IMR-90 (cell line): ENCODE results near the gene ENPP3. TPM values are rescaled to one million over a fixed set of nuclear protein-coding genes. Genes with fewer than 3 reads are reported as not detected.

ENCODE experiments used
- ATAC-seq: fragments of 200-7000 bp; cut with Tn5 transposase; 2 replicates; pipeline ENCODE4 v1.9.1; 2020; ENCODE audit warnings: low read depth, mild to moderate bottlenecking, moderate library complexity
- BruUV-seq: library from RNA; stranded (reverse); fragments of 400-500 nt; replicated peaks from 2 replicates; lab custom pipeline; 2021; lab: Mats Ljungman, UMichigan
- CTCF ChIA-PET: fragments of 300-600 bp; formaldehyde crosslinking; extraction: SDS; loops from one replicate; lab custom pipeline; 2021; ENCODE audit warnings: antibody characterized with exemption; lab: Yijun Ruan, JAX
- POLR2A ChIA-PET: fragments of 300-600 bp; sonication (Branson Sonifier 250); formaldehyde crosslinking; loops from one replicate; lab custom pipeline; 2022; ENCODE audit warnings: antibody characterized with exemption; ENCODE audit not compliant: unreplicated experiment; lab: Charles Lee
- DNase-seq: peaks from one replicate; pipeline ENCODE4 v3.0.0; 2013
- H2AFZ ChIP-seq: replicated peaks from 2 replicates; pipeline ENCODE3; 2013; ENCODE audit warnings: low read length, mild to moderate bottlenecking; ENCODE audit not compliant: poor library complexity
- H2AK5ac ChIP-seq: 2 replicates; pipeline ENCODE4 v1.6.1; 2013; ENCODE audit warnings: low read depth, low read length, inconsistent platforms
- H2AK9ac ChIP-seq: replicated peaks from 2 replicates; pipeline ENCODE3; 2013; ENCODE audit warnings: mild to moderate bottlenecking, low read depth, low read length, moderate library complexity; ENCODE audit not compliant: poor library complexity
- H2BK120ac ChIP-seq: 2 replicates; pipeline ENCODE4 v1.6.1; 2013; ENCODE audit warnings: low read depth, low read length, inconsistent platforms
- H2BK15ac ChIP-seq: 3 replicates; pipeline ENCODE4 v1.6.1; 2013; ENCODE audit warnings: low read depth, low read length, inconsistent platforms
- H2BK20ac ChIP-seq: 2 replicates; pipeline ENCODE4 v1.6.1; 2013; ENCODE audit warnings: low read depth, mild to moderate bottlenecking, inconsistent platforms, low read length, moderate library complexity
- H2BK5ac ChIP-seq: 2 replicates; pipeline ENCODE4 v1.6.1; 2013; ENCODE audit warnings: mild to moderate bottlenecking, low read depth, low read length, inconsistent platforms; ENCODE audit not compliant: poor library complexity, severe bottlenecking
- H3K14ac ChIP-seq: replicated peaks from 2 replicates; pipeline ENCODE4 v1.6.1; 2013; ENCODE audit warnings: low read depth, low read length, inconsistent platforms
- H3K18ac ChIP-seq: 2 replicates; pipeline ENCODE4 v1.6.1; 2013; ENCODE audit warnings: low read depth, low read length, control low read depth
- H3K23ac ChIP-seq: 2 replicates; pipeline ENCODE4 v1.6.1; 2013; ENCODE audit warnings: low read depth, low read length, inconsistent platforms
- H3K27ac ChIP-seq: 2 replicates; pipeline ENCODE4 v1.5.1; 2013; ENCODE audit warnings: mild to moderate bottlenecking, control low read depth, low read length; ENCODE audit not compliant: insufficient read depth
- H3K27me3 ChIP-seq: 2 replicates; pipeline ENCODE4 v1.6.1; 2013; ENCODE audit warnings: low read length; ENCODE audit not compliant: control insufficient read depth, insufficient read depth
- H3K36me3 ChIP-seq: 2 replicates; pipeline ENCODE4 v1.6.1; 2013; ENCODE audit warnings: low read length, mixed read lengths; ENCODE audit not compliant: control insufficient read depth, insufficient read depth
- H3K4ac ChIP-seq: 2 replicates; pipeline ENCODE4 v1.6.1; 2013; ENCODE audit warnings: low read depth, low read length, inconsistent platforms
- H3K4me1 ChIP-seq: 2 replicates; pipeline ENCODE4 v1.6.1; 2013; ENCODE audit warnings: low read length, mixed read lengths; ENCODE audit not compliant: control insufficient read depth, insufficient read depth
- H3K4me2 ChIP-seq: 2 replicates; pipeline ENCODE4 v1.6.1; 2013; ENCODE audit warnings: low read depth, mild to moderate bottlenecking, control low read depth, low read length, moderate library complexity
- H3K4me3 ChIP-seq: 2 replicates; pipeline ENCODE4 v1.5.1; 2013; ENCODE audit warnings: low read depth, mild to moderate bottlenecking, control low read depth, low read length, moderate library complexity; ENCODE audit not compliant: insufficient read depth
- H3K56ac ChIP-seq: 2 replicates; pipeline ENCODE4 v1.6.1; 2013; ENCODE audit warnings: low read length, inconsistent platforms; ENCODE audit not compliant: insufficient read depth; ENCODE audit errors: extremely low read depth
- H3K79me1 ChIP-seq, 2 experiments: 2 replicates each; pipeline ENCODE4 v1.6.1; 2013; ENCODE audit warnings: low read length in 2 of 2, inconsistent platforms in 1 of 2, low read depth in 1 of 2
- H3K9ac ChIP-seq: 2 replicates; pipeline ENCODE4 v1.6.1; 2013; ENCODE audit warnings: low read depth, low read length, control low read depth
- H3K9me1 ChIP-seq: 2 replicates; pipeline ENCODE4 v1.6.1; 2013; ENCODE audit warnings: low read length, inconsistent platforms; ENCODE audit not compliant: insufficient read depth
- H3K9me3 ChIP-seq: 2 replicates; pipeline ENCODE4 v1.6.1; 2013; ENCODE audit warnings: low read length; ENCODE audit not compliant: control insufficient read depth, insufficient read depth
- H4K20me1 ChIP-seq: 2 replicates; pipeline ENCODE4 v1.6.1; 2013; ENCODE audit warnings: low read length, inconsistent platforms; ENCODE audit not compliant: insufficient read depth
- H4K5ac ChIP-seq: 2 replicates; pipeline ENCODE4 v1.6.1; 2013; ENCODE audit warnings: mild to moderate bottlenecking, low read depth, low read length, control low read depth
- H4K8ac ChIP-seq, 2 experiments: 2 replicates each; pipeline ENCODE4 v1.6.1; 2013; ENCODE audit warnings: low read depth in 2 of 2, low read length in 2 of 2, control low read depth in 1 of 2, inconsistent platforms in 1 of 2
- H4K91ac ChIP-seq: 2 replicates; pipeline ENCODE4 v1.6.1; 2013; ENCODE audit warnings: low read depth, low read length, inconsistent platforms; ENCODE audit not compliant: insufficient read depth
- BHLHE40 ChIP-seq: fragments of 150-350 bp; IDR thresholded peaks from 2 replicates; pipeline ENCODE4 v1.6.1; 2016; ENCODE audit warnings: mild to moderate bottlenecking, low read depth, low read length
- CEBPB ChIP-seq: IDR thresholded peaks from 2 replicates; pipeline ENCODE4 v1.6.1; 2012; ENCODE audit warnings: low read depth, low read length, improper control_type of control experiment
- CHD1 ChIP-seq: IDR thresholded peaks from 2 replicates; pipeline ENCODE4 v1.6.1; 2012; ENCODE audit warnings: low read depth, low read length, improper control_type of control experiment
- CTCF ChIP-seq: conservative IDR thresholded peaks from 2 replicates; pipeline ENCODE4 v1.5.1; 2012; ENCODE audit warnings: mild to moderate bottlenecking, low read depth, low read length, improper control_type of control experiment
- ELK1 ChIP-seq: fragments of 150-350 bp; IDR thresholded peaks from 2 replicates; pipeline ENCODE4 v1.6.1; 2016; ENCODE audit warnings: low read depth, mild to moderate bottlenecking, low read length, moderate library complexity, borderline replicate concordance
- FOS ChIP-seq: fragments of 150-350 bp; IDR thresholded peaks from 2 replicates; pipeline ENCODE4 v1.6.1; 2016; ENCODE audit warnings: low read depth, low read length
- MAFK ChIP-seq: IDR thresholded peaks from 2 replicates; pipeline ENCODE4 v1.6.1; 2012; ENCODE audit warnings: low read depth, low read length, improper control_type of control experiment
- MAZ ChIP-seq: IDR thresholded peaks from 2 replicates; pipeline ENCODE4 v1.6.1; 2012; ENCODE audit warnings: low read depth, mild to moderate bottlenecking, low read length, improper control_type of control experiment, moderate library complexity, borderline replicate concordance
- MXI1 ChIP-seq: IDR thresholded peaks from 2 replicates; pipeline ENCODE4 v1.6.1; 2012; ENCODE audit warnings: low read depth, mild to moderate bottlenecking, low read length, moderate library complexity, borderline replicate concordance
- NFE2L2 ChIP-seq: fragments of 150-350 bp; IDR thresholded peaks from 2 replicates; pipeline ENCODE4 v1.6.1; 2016; ENCODE audit warnings: low read depth, mild to moderate bottlenecking, low read length
- POLR2A ChIP-seq: IDR thresholded peaks from 2 replicates; pipeline ENCODE4 v1.6.1; 2012; ENCODE audit warnings: mild to moderate bottlenecking, low read depth, low read length
- RAD21 ChIP-seq: IDR thresholded peaks from 2 replicates; pipeline ENCODE4 v1.6.1; 2012; ENCODE audit warnings: low read length, improper control_type of control experiment
- RCOR1 ChIP-seq: IDR thresholded peaks from 2 replicates; pipeline ENCODE4 v1.6.1; 2012; ENCODE audit warnings: mild to moderate bottlenecking, low read length, improper control_type of control experiment; ENCODE audit not compliant: insufficient replicate concordance
- RFX5 ChIP-seq: IDR thresholded peaks from 2 replicates; pipeline ENCODE4 v1.8.0; 2012; ENCODE audit warnings: low read depth, mild to moderate bottlenecking, low read length, moderate library complexity
- SMC3 ChIP-seq: fragments of 150-350 bp; IDR thresholded peaks from 2 replicates; pipeline ENCODE4 v1.6.1; 2016; ENCODE audit warnings: low read depth, mild to moderate bottlenecking, antibody characterized with exemption, low read length, moderate library complexity
- USF2 ChIP-seq: fragments of 150-350 bp; IDR thresholded peaks from 2 replicates; pipeline ENCODE4 v1.6.1; 2017; ENCODE audit warnings: mild to moderate bottlenecking, antibody characterized with exemption, low read length, low read depth
- WGBS, 2 experiments: methylation state at CpG; one replicate each; pipeline versions ENCODE4 v1.1.5 to v1.1.7; 2013; ENCODE audit warnings: missing lambda C conversion rate in 2 of 2; ENCODE audit not compliant: insufficient read length in 1 of 2; ENCODE audit errors: extremely low coverage in 2 of 2; 5-methylcytosine and 5-hydroxymethylcytosine counted together
- dilution Hi-C: fragments of 300-500 bp; cut with HindIII; formaldehyde crosslinking; loops from one replicate; pipeline ENCODE4 v1.14.3; 2018; ENCODE audit warnings: low sequenced_read_pairs; ENCODE audit not compliant: unreplicated experiment
- in situ Hi-C: fragments of 300-500 bp; cut with MboI; formaldehyde crosslinking; loops from 3 replicates; pipeline ENCODE4 v1.14.3; 2019; ENCODE audit warnings: low sequenced_read_pairs, inconsistent platforms, mixed read lengths
- intact Hi-C: fragments of 100-400 bp; cut with micrococcal nuclease; formaldehyde crosslinking; loops from 2 replicates; pipeline ENCODE4 v1.10.0; 2022
- polyA plus RNA-seq, 3 experiments: library from polyadenylated mRNA; depleted of rRNA; stranded (reverse); fragments of >200 nt; gene quantifications; 2 replicates each; pipeline ENCODE4 v1.2.3, GENCODE V29; 2012; ENCODE audit warnings: low replicate concordance in 1 of 3
- total RNA-seq: library from RNA; depleted of rRNA; stranded (reverse); fragments of >200 nt; gene quantifications from 2 replicates; pipeline ENCODE4 v1.2.3, GENCODE V29; 2012

The ENPP3 gene
- total and polyA plus RNA-seq, 2 of the 4 experiments (the other 2 are of a cell fraction), result under 0.01 to 0.05 TPM

- in situ Hi-C loops, result no loop called here
- Histone ChIP-seq H3K4me2 (no peak overlapping the region), H2AFZ (no peak overlapping the region), H3K18ac (no peak overlapping the region), H3K14ac (no peak overlapping the region), H3K23ac (no peak overlapping the region), H4K8ac (no peak overlapping the region), H2BK5ac (no peak overlapping the region), H3K9ac (no peak overlapping the region), H2BK15ac (no peak overlapping the region), H3K4me3 (no peak overlapping the region), H3K27ac (no peak overlapping the region), H3K79me1 (peaks cover 4 to 11% of the 10 kb centered on the region in 2 experiments; a peak in 3 of 4 replicates), H4K5ac (no peak overlapping the region), H3K4ac (no peak overlapping the region), H3K4me1 (peaks cover 3% of the 10 kb centered on the region; the same call in 1 of the 2 replicates), H3K27me3 (peaks cover 2% of the 10 kb centered on the region), H2BK120ac (no peak overlapping the region), H3K9me3 (no peaks in the 10 kb centered on the region), H3K56ac (no peak overlapping the region), H4K20me1 (no peaks in the 10 kb centered on the region), H3K36me3 (no peaks in the 10 kb centered on the region), H2AK9ac (no peak overlapping the region), H3K9me1 (no peaks in the 10 kb centered on the region; the same call in 1 of the 2 replicates), H4K91ac (no peak overlapping the region), H2AK5ac (no peak overlapping the region), H2BK20ac (no peak overlapping the region)
- ChIA-PET CTCF (no interaction called here), POLR2A (no interaction called here)
- intact Hi-C loops, result no loop called here
- no peak for ATAC-seq
- dilution Hi-C loops, result no loop called here
- no peak for DNase-seq
- TF ChIP-seq ELK1 (no peak), FOS (no peak), RCOR1 (no peak), CEBPB (no peak), SMC3 (no peak), BHLHE40 (no peak), USF2 (no peak), NFE2L2 (no peak), CTCF (no peak), MXI1 (no peak), POLR2A (no peak), MAFK (no peak), CHD1 (no peak), RFX5 (no peak), MAZ (no peak), RAD21 (no peak)
- no TSS peak for BruUV-seq
- no CpG with 5 or more reads among the region's 3 CpGs for WGBS, 2 experiments
These were observed 5.3 kb upstream of the ENPP3 start for GRCh38 chr6:131631625-131632289.
